NT2/D1 (cell line): ENCODE measurements around the gene KRTAP10-1.

Source experiments
- SUZ12 ChIP-seq: IDR thresholded peaks from 2 replicates; pipeline ENCODE4 v1.6.1; 2011; ENCODE audit not compliant: insufficient read length, insufficient read depth; ENCODE audit errors: extremely low read depth
- YY1 ChIP-seq: IDR thresholded peaks from 2 replicates; pipeline ENCODE4 v1.6.1; 2011; ENCODE audit not compliant: insufficient read length, insufficient read depth
- ZNF274 ChIP-seq: IDR thresholded peaks from 2 replicates; pipeline ENCODE4 v1.6.1; 2011; ENCODE audit warnings: mild to moderate bottlenecking, low read depth, low read length

- TF ChIP-seq ZNF274 (no peak), SUZ12 (no peak), YY1 (no peak)
Observed at GRCh38 chr21:44499211-44499560, 40.8 kb downstream of the KRTAP10-1 start.
